Panc1 (cell line): ENCODE data around the gene YIPF1.
A peak's percentile ranks its signal among the peaks of the same experiment; 100 is the strongest.

Experiments
- POLR2AphosphoS5 ChIP-seq: IDR thresholded peaks from 2 replicates; pipeline ENCODE4 v1.6.1; 2012; ENCODE audit warnings: mild to moderate bottlenecking, low read depth, low read length, moderate library complexity
- TF ChIP-seq, protein P1 (sequence below): fragments of 450-650 bp; IDR thresholded peaks from 2 replicates; pipeline ENCODE4 v1.5.1; 2017; ENCODE audit warnings: mild to moderate bottlenecking

- TF ChIP-seq, protein P1, sequence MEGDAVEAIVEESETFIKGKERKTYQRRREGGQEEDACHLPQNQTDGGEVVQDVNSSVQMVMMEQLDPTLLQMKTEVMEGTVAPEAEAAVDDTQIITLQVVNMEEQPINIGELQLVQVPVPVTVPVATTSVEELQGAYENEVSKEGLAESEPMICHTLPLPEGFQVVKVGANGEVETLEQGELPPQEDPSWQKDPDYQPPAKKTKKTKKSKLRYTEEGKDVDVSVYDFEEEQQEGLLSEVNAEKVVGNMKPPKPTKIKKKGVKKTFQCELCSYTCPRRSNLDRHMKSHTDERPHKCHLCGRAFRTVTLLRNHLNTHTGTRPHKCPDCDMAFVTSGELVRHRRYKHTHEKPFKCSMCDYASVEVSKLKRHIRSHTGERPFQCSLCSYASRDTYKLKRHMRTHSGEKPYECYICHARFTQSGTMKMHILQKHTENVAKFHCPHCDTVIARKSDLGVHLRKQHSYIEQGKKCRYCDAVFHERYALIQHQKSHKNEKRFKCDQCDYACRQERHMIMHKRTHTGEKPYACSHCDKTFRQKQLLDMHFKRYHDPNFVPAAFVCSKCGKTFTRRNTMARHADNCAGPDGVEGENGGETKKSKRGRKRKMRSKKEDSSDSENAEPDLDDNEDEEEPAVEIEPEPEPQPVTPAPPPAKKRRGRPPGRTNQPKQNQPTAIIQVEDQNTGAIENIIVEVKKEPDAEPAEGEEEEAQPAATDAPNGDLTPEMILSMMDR: no peak
- peak; percentile 64 for TF ChIP-seq POLR2AphosphoS5
These were observed 51.5 kb downstream of the YIPF1 start, which contains the start of gene NDC1 for GRCh38 chr1:53837924-53838653.
